Loucy (cell line): Measurements from ENCODE around the gene GHDC.

Experiments
- EZH2phosphoT487 ChIP-seq: fragments of 200-600 bp; IDR thresholded peaks from 2 replicates; pipeline ENCODE4 v1.6.1; 2018; ENCODE audit warnings: antibody characterized with exemption, mild to moderate bottlenecking, moderate library complexity, borderline replicate concordance
- TF ChIP-seq, protein P1 (sequence below): fragments of 200-600 bp; sonication (generic); conservative IDR thresholded peaks from 2 replicates; pipeline ENCODE4 v1.5.1; 2014; ENCODE audit warnings: mild to moderate bottlenecking, antibody characterized with exemption, low read length

DNA sequence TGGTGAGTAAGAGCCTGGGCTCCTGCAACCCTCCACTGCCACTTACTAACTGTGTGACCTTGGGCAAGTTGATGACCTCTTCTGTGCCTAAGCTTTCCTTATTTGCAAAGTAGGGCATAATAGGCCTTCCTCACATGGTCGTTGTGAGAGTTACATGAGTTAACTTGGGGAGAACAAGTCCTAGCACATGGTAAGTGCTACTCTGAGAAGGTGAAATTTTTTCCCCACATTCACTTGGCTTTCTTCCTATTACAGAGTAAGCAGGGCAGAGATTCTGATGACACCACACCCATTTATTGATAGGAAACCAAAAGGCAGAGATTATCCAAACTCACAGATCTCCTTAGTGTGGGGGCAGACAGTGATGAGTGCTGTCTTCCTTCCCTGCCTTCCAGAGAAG is 15.0 kb downstream of the GHDC start:
- TF ChIP-seq, protein P1, sequence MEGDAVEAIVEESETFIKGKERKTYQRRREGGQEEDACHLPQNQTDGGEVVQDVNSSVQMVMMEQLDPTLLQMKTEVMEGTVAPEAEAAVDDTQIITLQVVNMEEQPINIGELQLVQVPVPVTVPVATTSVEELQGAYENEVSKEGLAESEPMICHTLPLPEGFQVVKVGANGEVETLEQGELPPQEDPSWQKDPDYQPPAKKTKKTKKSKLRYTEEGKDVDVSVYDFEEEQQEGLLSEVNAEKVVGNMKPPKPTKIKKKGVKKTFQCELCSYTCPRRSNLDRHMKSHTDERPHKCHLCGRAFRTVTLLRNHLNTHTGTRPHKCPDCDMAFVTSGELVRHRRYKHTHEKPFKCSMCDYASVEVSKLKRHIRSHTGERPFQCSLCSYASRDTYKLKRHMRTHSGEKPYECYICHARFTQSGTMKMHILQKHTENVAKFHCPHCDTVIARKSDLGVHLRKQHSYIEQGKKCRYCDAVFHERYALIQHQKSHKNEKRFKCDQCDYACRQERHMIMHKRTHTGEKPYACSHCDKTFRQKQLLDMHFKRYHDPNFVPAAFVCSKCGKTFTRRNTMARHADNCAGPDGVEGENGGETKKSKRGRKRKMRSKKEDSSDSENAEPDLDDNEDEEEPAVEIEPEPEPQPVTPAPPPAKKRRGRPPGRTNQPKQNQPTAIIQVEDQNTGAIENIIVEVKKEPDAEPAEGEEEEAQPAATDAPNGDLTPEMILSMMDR: no peak
- TF ChIP-seq EZH2phosphoT487: no peak
